DOHH2 (cell line): Measurements from ENCODE around the gene RANBP6.

Experiments used
- H3F3A ChIP-seq: fragments of 200-600 bp; sonication (generic), shearing (Covaris generic); 2 replicates; pipeline ENCODE4 v1.6.0; 2016; ENCODE audit warnings: antibody characterized with exemption, mild to moderate bottlenecking; ENCODE audit not compliant: control insufficient read depth, insufficient read depth
- H3K27ac ChIP-seq: fragments of 200-600 bp; sonication (generic); 2 replicates; pipeline ENCODE4 v1.5.1; 2014; ENCODE audit warnings: low read depth, mild to moderate bottlenecking, low read length, moderate library complexity
- H3K27me3 ChIP-seq: fragments of 200-600 bp; sonication (generic); 2 replicates; pipeline ENCODE4 v1.6.1; 2014; ENCODE audit warnings: mild to moderate bottlenecking, low read length, mixed read lengths; ENCODE audit not compliant: control insufficient read depth
- H3K36me3 ChIP-seq: fragments of 200-600 bp; sonication (generic); 2 replicates; pipeline ENCODE4 v1.6.1; 2014; ENCODE audit warnings: mild to moderate bottlenecking, low read length, moderate library complexity, mixed read lengths; ENCODE audit not compliant: control insufficient read depth
- H3K4me1 ChIP-seq: fragments of 200-600 bp; sonication (generic); 2 replicates; pipeline ENCODE4 v1.6.1; 2014; ENCODE audit warnings: mild to moderate bottlenecking, low read length, mixed read lengths; ENCODE audit not compliant: control insufficient read depth
- H3K4me2 ChIP-seq: fragments of 200-600 bp; sonication (generic); 2 replicates; pipeline ENCODE4 v1.6.0; 2014; ENCODE audit warnings: mild to moderate bottlenecking, low read length, moderate library complexity
- H3K4me3 ChIP-seq: fragments of 200-600 bp; sonication (generic); 2 replicates; pipeline ENCODE4 v1.5.1; 2014; ENCODE audit warnings: mild to moderate bottlenecking, low read length, mixed read lengths
- H3K79me2 ChIP-seq: fragments of 200-600 bp; sonication (generic); 2 replicates; pipeline ENCODE4 v1.6.1; 2014; ENCODE audit warnings: mild to moderate bottlenecking, low read length, mixed read lengths; ENCODE audit not compliant: control insufficient read depth
- H3K9me2 ChIP-seq: fragments of 200-600 bp; sonication (generic); replicated peaks from 2 replicates; pipeline ENCODE4 v1.6.1; 2014; ENCODE audit warnings: mild to moderate bottlenecking, low read length, mixed read lengths; ENCODE audit not compliant: control insufficient read depth
- H3K9me3 ChIP-seq: fragments of 200-600 bp; sonication (generic); 2 replicates; pipeline ENCODE4 v1.6.1; 2014; ENCODE audit warnings: antibody characterized with exemption, low read length, mixed read lengths; ENCODE audit not compliant: control insufficient read depth, insufficient read depth
- H4K20me1 ChIP-seq: fragments of 200-600 bp; sonication (generic); 2 replicates; pipeline ENCODE4 v1.6.0; 2014; ENCODE audit warnings: low read depth, mild to moderate bottlenecking, antibody characterized with exemption, low read length, moderate library complexity; ENCODE audit not compliant: control insufficient read depth, insufficient read depth
- CTCF ChIP-seq: fragments of 200-600 bp; sonication (generic); IDR thresholded peaks from one replicate; pipeline ENCODE4 v1.5.1; 2014; ENCODE audit warnings: antibody characterized with exemption, mild to moderate bottlenecking, low read depth, low read length; ENCODE audit not compliant: poor library complexity, severe bottlenecking
- EZH2phosphoT487 ChIP-seq: fragments of 200-600 bp; sonication (generic); IDR thresholded peaks from 2 replicates; pipeline ENCODE4 v1.6.1; 2017; ENCODE audit warnings: borderline replicate concordance, mild to moderate bottlenecking, antibody characterized with exemption, low read length, moderate library complexity, mixed read lengths

The RANBP6 gene

GRCh38 chr9:6049798-6050197, 34.4 kb upstream of the RANBP6 start:
- no peaks in the 10 kb centered on the region for H3K9me2 ChIP-seq
- TF ChIP-seq EZH2phosphoT487: no peak
- TF ChIP-seq CTCF: peak; percentile 59
- H3F3A ChIP-seq: peaks cover 2% of the 10 kb centered on the region; the same call in 1 of the 2 replicates
- no peaks in the 10 kb centered on the region for H3K36me3 ChIP-seq
- no peaks in the 10 kb centered on the region for H3K27me3 ChIP-seq
- H3K4me3 ChIP-seq: no peak overlapping the region
- H3K4me1 ChIP-seq: peaks cover 28% of the 10 kb centered on the region
- no peak overlapping the region for H3K4me2 ChIP-seq
- H3K27ac ChIP-seq: no peak overlapping the region
- H4K20me1 ChIP-seq: no peaks in the 10 kb centered on the region
- no peaks in the 10 kb centered on the region for H3K9me3 ChIP-seq
- H3K79me2 ChIP-seq: no peaks in the 10 kb centered on the region

- Histone ChIP-seq H4K20me1 (no peaks in the 10 kb centered on the region), H3K4me1 (peaks cover 25% of the 10 kb centered on the region), H3K27ac (no peak overlapping the region), H3K36me3 (no peaks in the 10 kb centered on the region), H3F3A (no peaks in the 10 kb centered on the region), H3K27me3 (no peaks in the 10 kb centered on the region), H3K9me3 (no peaks in the 10 kb centered on the region), H3K9me2 (no peaks in the 10 kb centered on the region), H3K79me2 (no peaks in the 10 kb centered on the region), H3K4me3 (no peak overlapping the region), H3K4me2 (no peak overlapping the region)
- TF ChIP-seq EZH2phosphoT487 (no peak), CTCF (no peak)
These were observed 32.6 kb upstream of the RANBP6 start for GRCh38 chr9:6048039-6048438.

GRCh38 chr9:6047020-6047419, 31.6 kb upstream of the RANBP6 start:
- H4K20me1 ChIP-seq: no peaks in the 10 kb centered on the region
- TF ChIP-seq EZH2phosphoT487 (no peak), CTCF (no peak)
- peaks cover 23% of the 10 kb centered on the region for H3K4me1 ChIP-seq
- no peaks in the 10 kb centered on the region for H3K36me3 ChIP-seq
- H3K27ac ChIP-seq: no peak overlapping the region
- no peaks in the 10 kb centered on the region for H3K27me3 ChIP-seq
- H3K4me3 ChIP-seq: no peak overlapping the region
- H3F3A ChIP-seq: no peaks in the 10 kb centered on the region
- no peak overlapping the region for H3K4me2 ChIP-seq
- no peaks in the 10 kb centered on the region for H3K79me2 ChIP-seq
- no peaks in the 10 kb centered on the region for H3K9me3 ChIP-seq
- H3K9me2 ChIP-seq: no peaks in the 10 kb centered on the region

- no peaks in the 10 kb centered on the region for H3K36me3 ChIP-seq
- H3F3A ChIP-seq: no peaks in the 10 kb centered on the region
- peaks cover 8% of the 10 kb centered on the region for H3K4me1 ChIP-seq
- H4K20me1 ChIP-seq: no peaks in the 10 kb centered on the region
- H3K9me2 ChIP-seq: no peaks in the 10 kb centered on the region
- H3K27me3 ChIP-seq: peaks cover 2% of the 10 kb centered on the region; the same call in 1 of the 2 replicates
- TF ChIP-seq CTCF (no peak), EZH2phosphoT487 (no peak)
- no peak overlapping the region for H3K4me2 ChIP-seq
- H3K9me3 ChIP-seq: no peaks in the 10 kb centered on the region
- H3K4me3 ChIP-seq: no peak overlapping the region
- no peaks in the 10 kb centered on the region for H3K79me2 ChIP-seq
- H3K27ac ChIP-seq: no peak overlapping the region
These were observed 29.9 kb upstream of the RANBP6 start for GRCh38 chr9:6045364-6045763.
